H1 (cell line): ENCODE measurements around the gene ZNF407. TPM values are rescaled to one million over a fixed set of nuclear protein-coding genes. Genes with fewer than 3 reads are reported as not detected.

ENCODE experiments used
- CTCF ChIA-PET: fragments of 300-600 bp; sonication (Branson Sonifier 250); formaldehyde crosslinking; loops from one replicate; lab custom pipeline; 2021; ENCODE audit not compliant: partially characterized antibody; lab: Charles Lee
- POLR2A ChIA-PET: fragments of 300-600 bp; sonication (Branson Sonifier 250); formaldehyde crosslinking; loops from one replicate; lab custom pipeline; 2021; ENCODE audit warnings: inconsistent platforms; ENCODE audit not compliant: partially characterized antibody; lab: Charles Lee
- DNase-seq, 2 experiments: peaks; one replicate each; pipeline versions ENCODE4 v3.0.0 to v3.0.0-alpha.2; 2010 to 2022; ENCODE audit warnings: low spot score in 2 of 2, low read depth in 1 of 2, mixed read lengths in 1 of 2
- FAIRE-seq: peaks from 2 replicates; lab custom pipeline; 2011; peaks lifted over from hg19 to GRCh38; lab: Jason Lieb, UNC
- H2AFZ ChIP-seq: 2 replicates; pipeline ENCODE4 v1.8.1; 2012; ENCODE audit warnings: low read length, inconsistent platforms
- H2AK5ac ChIP-seq: 2 replicates; pipeline ENCODE4 v1.6.1; 2013; ENCODE audit warnings: low read depth, low read length
- H2BK120ac ChIP-seq: replicated peaks from 2 replicates; pipeline ENCODE3; 2013; ENCODE audit warnings: low read depth, low read length, inconsistent platforms
- H2BK12ac ChIP-seq: 2 replicates; pipeline ENCODE4 v1.6.1; 2013; ENCODE audit warnings: low read depth, low read length
- H2BK15ac ChIP-seq: 2 replicates; pipeline ENCODE4 v1.6.1; 2013; ENCODE audit warnings: low read length
- H2BK20ac ChIP-seq: 2 replicates; pipeline ENCODE4 v1.6.1; 2013; ENCODE audit warnings: low read length
- H2BK5ac ChIP-seq: 2 replicates; pipeline ENCODE4 v1.6.1; 2013; ENCODE audit warnings: low read depth, low read length
- H3K14ac ChIP-seq: 2 replicates; pipeline ENCODE4 v1.6.1; 2013; ENCODE audit warnings: inconsistent platforms; ENCODE audit not compliant: insufficient read length
- H3K18ac ChIP-seq: 2 replicates; pipeline ENCODE4 v1.6.1; 2013; ENCODE audit warnings: low read length; ENCODE audit errors: extremely low read depth
- H3K23ac ChIP-seq: 2 replicates; pipeline ENCODE4 v1.6.1; 2013; ENCODE audit warnings: inconsistent platforms; ENCODE audit not compliant: insufficient read length
- H3K23me2 ChIP-seq: 2 replicates; pipeline ENCODE4 v1.6.1; 2013; ENCODE audit warnings: low read depth, low read length
- H3K27ac ChIP-seq: 2 replicates; pipeline ENCODE4 v1.6.1; 2011; ENCODE audit warnings: low read depth, low read length, inconsistent platforms
- H3K27me3 ChIP-seq, 4 experiments: replicated peaks in 1 of 4; 1 replicate in 1 of 4; 2 replicates in 3 of 4; pipeline versions ENCODE4 v1.6.1 to v1.8.1; 2011 to 2013; ENCODE audit warnings: low read length in 3 of 4, mild to moderate bottlenecking in 3 of 4, inconsistent platforms in 2 of 4, mixed read lengths in 2 of 4, moderate library complexity in 1 of 4; ENCODE audit not compliant: control insufficient read depth in 3 of 4, insufficient read depth in 3 of 4; ENCODE audit errors: extremely low read depth in 1 of 4
- H3K36me3 ChIP-seq, 4 experiments: 2 replicates each; pipeline versions ENCODE4 v1.6.1 to v1.8.1; 2011 to 2013; ENCODE audit warnings: mild to moderate bottlenecking in 4 of 4, low read length in 3 of 4, moderate library complexity in 2 of 4, control low read depth in 1 of 4, inconsistent platforms in 1 of 4; ENCODE audit not compliant: insufficient read depth in 4 of 4, control insufficient read depth in 2 of 4
- H3K4ac ChIP-seq: replicated peaks from 2 replicates; pipeline ENCODE3; 2013; ENCODE audit warnings: low read length, low read depth, mixed read lengths, inconsistent platforms; ENCODE audit not compliant: insufficient read length
- H3K4me1 ChIP-seq, 4 experiments: replicated peaks in 1 of 4; 1 replicate in 1 of 4; 2 replicates in 3 of 4; pipeline versions ENCODE4 v1.6.1 to v1.8.1; 2011 to 2013; ENCODE audit warnings: low read length in 3 of 4, inconsistent platforms in 2 of 4, mixed read lengths in 1 of 4; ENCODE audit not compliant: insufficient read depth in 4 of 4, control insufficient read depth in 3 of 4
- H3K4me2 ChIP-seq, 2 experiments: 2 replicates each; pipeline versions ENCODE4 v1.6.1 to v1.8.1; 2011 to 2013; ENCODE audit warnings: low read depth in 2 of 2, low read length in 2 of 2, control low read depth in 1 of 2, inconsistent platforms in 1 of 2, mild to moderate bottlenecking in 1 of 2; ENCODE audit not compliant: insufficient read depth in 1 of 2
- H3K4me3 ChIP-seq, 4 experiments: fragments of 200-600, 300-600 bp in 1 of 4; sonication (generic), shearing (Covaris generic), sonication (Bioruptor Twin) in 1 of 4; 2 replicates each; pipeline versions ENCODE4 v1.5.1 to v1.8.1; 2011 to 2016; ENCODE audit warnings: low read length in 4 of 4, low read depth in 3 of 4, control low read depth in 2 of 4, inconsistent platforms in 2 of 4, mild to moderate bottlenecking in 2 of 4, mixed read lengths in 1 of 4, moderate library complexity in 1 of 4; ENCODE audit not compliant: insufficient read depth in 2 of 4; ENCODE audit errors: extremely low read depth in 1 of 4
- H3K56ac ChIP-seq: replicated peaks from 2 replicates; pipeline ENCODE3; 2013; ENCODE audit warnings: low read depth, mild to moderate bottlenecking, mixed read lengths, low read length, inconsistent platforms; ENCODE audit not compliant: insufficient read length
- H3K79me1 ChIP-seq: 2 replicates; pipeline ENCODE4 v1.6.1; 2013; ENCODE audit warnings: low read depth, low read length, control low read depth
- H3K79me2 ChIP-seq, 2 experiments: 2 replicates each; pipeline versions ENCODE4 v1.6.1 to v1.8.1; 2012 to 2013; ENCODE audit warnings: low read length in 2 of 2, mild to moderate bottlenecking in 2 of 2, inconsistent platforms in 1 of 2; ENCODE audit not compliant: insufficient read depth in 2 of 2, control insufficient read depth in 1 of 2
- H3K9ac ChIP-seq, 4 experiments: replicated peaks in 1 of 4; 1 replicate in 1 of 4; 2 replicates in 3 of 4; pipeline versions ENCODE4 v1.6.1 to v1.8.1; 2011 to 2013; ENCODE audit warnings: low read depth in 3 of 4, low read length in 3 of 4, control low read depth in 2 of 4, mild to moderate bottlenecking in 2 of 4, moderate library complexity in 2 of 4, inconsistent platforms in 1 of 4; ENCODE audit errors: extremely low read depth in 1 of 4
- H3K9me3 ChIP-seq, 2 experiments: 2 replicates each; pipeline versions ENCODE4 v1.6.1 to v1.8.1; 2012 to 2013; ENCODE audit warnings: mild to moderate bottlenecking in 2 of 2, moderate library complexity in 2 of 2, control low read depth in 1 of 2, inconsistent platforms in 1 of 2, low read depth in 1 of 2, low read length in 1 of 2, mixed read lengths in 1 of 2; ENCODE audit not compliant: insufficient read depth in 2 of 2
- H4K20me1 ChIP-seq, 2 experiments: replicated peaks in 1 of 2; 2 replicates each; pipeline versions ENCODE3 to v1.8.1; 2011 to 2013; ENCODE audit warnings: inconsistent platforms in 2 of 2, low read length in 2 of 2, mild to moderate bottlenecking in 1 of 2; ENCODE audit not compliant: insufficient read depth in 2 of 2, control insufficient read depth in 1 of 2
- H4K5ac ChIP-seq: 2 replicates; pipeline ENCODE4 v1.6.1; 2013; ENCODE audit warnings: low read length, low read depth, mixed read lengths, inconsistent platforms; ENCODE audit not compliant: insufficient read length
- H4K8ac ChIP-seq: 2 replicates; pipeline ENCODE4 v1.8.0; 2013; ENCODE audit warnings: mild to moderate bottlenecking, moderate library complexity, low read length, inconsistent platforms; ENCODE audit not compliant: insufficient read depth; ENCODE audit errors: extremely low read depth
- H4K91ac ChIP-seq: replicated peaks from 2 replicates; pipeline ENCODE3; 2013; ENCODE audit warnings: low read length, mixed read lengths, inconsistent platforms; ENCODE audit not compliant: insufficient read length
- EGR1 ChIP-seq: IDR thresholded peaks from 2 replicates; pipeline ENCODE4 v1.6.1; 2011; ENCODE audit warnings: low read depth, low read length, borderline replicate concordance
- PHF8 ChIP-seq: fragments of 200-600 bp; sonication (generic); conservative IDR thresholded peaks from 2 replicates; pipeline ENCODE4 v1.7.1; 2012; ENCODE audit warnings: low read depth, mild to moderate bottlenecking, inconsistent platforms, low read length, moderate library complexity
- POLR2AphosphoS5 ChIP-seq: IDR thresholded peaks from 2 replicates; pipeline ENCODE4 v1.6.1; 2011; ENCODE audit warnings: low read depth, low read length
- SAP30 ChIP-seq: fragments of 300-600 bp; sonication (generic); IDR thresholded peaks from 2 replicates; pipeline ENCODE4 v1.7.1; 2012; ENCODE audit warnings: low read length, moderate library complexity, mild to moderate bottlenecking, inconsistent platforms; ENCODE audit not compliant: insufficient read depth, insufficient replicate concordance
- SP1 ChIP-seq: IDR thresholded peaks from 2 replicates; pipeline ENCODE4 v1.6.1; 2011; ENCODE audit warnings: low read depth, low read length
- TAF1 ChIP-seq: IDR thresholded peaks from 2 replicates; pipeline ENCODE4 v1.6.1; 2011; ENCODE audit warnings: mild to moderate bottlenecking, low read depth, low read length
- TAF7 ChIP-seq: optimal IDR thresholded peaks from 2 replicates; pipeline ENCODE3; 2011; ENCODE audit warnings: low read depth, mild to moderate bottlenecking, inconsistent platforms, low read length, moderate library complexity, borderline replicate concordance
- TBP ChIP-seq: IDR thresholded peaks from 2 replicates; pipeline ENCODE4 v1.6.1; 2011; ENCODE audit warnings: low read depth, low read length, improper control_type of control experiment
- WGBS, 2 experiments: shearing (Covaris generic) in 1 of 2; methylation state at CpG; one replicate each; pipeline versions ENCODE4 v1.1.6 to v1.1.7; 2013 to 2015; ENCODE audit warnings: low lambda C conversion rate in 2 of 2, mixed read lengths in 2 of 2, inconsistent platforms in 1 of 2, low coverage in 1 of 2, missing lambda C conversion rate in 1 of 2; ENCODE audit not compliant: insufficient replicate concordance in 2 of 2, insufficient coverage in 1 of 2, insufficient read length in 1 of 2; ENCODE audit errors: extremely low coverage in 1 of 2, missing lambda C conversion rate in 1 of 2; 5-methylcytosine and 5-hydroxymethylcytosine counted together
- polyA plus RNA-seq, 7 experiments: library from polyadenylated mRNA; depleted of rRNA in 3 of 7; stranded (reverse) in 5 of 7; unstranded in 2 of 7; fragments of >200 nt in 5 of 7; fragments of 200-250 nt in 2 of 7; gene quantifications; 1 replicate in 5 of 7; 2 replicates in 1 of 7; 4 replicates in 1 of 7; pipeline versions ENCODE4 v1.2.1 to v1.2.3, GENCODE V29; 2011 to 2013; ENCODE audit warnings: missing spikeins in 2 of 7, mixed read lengths in 2 of 7
- total RNA-seq: library from RNA; stranded (reverse); fragmentation: NEBNext Ultra II Directional; extraction: Animal tissue kit (Norgen Biotek cat#: 25700); gene quantifications from 2 replicates; pipeline ENCODE4 v1.2.1, GENCODE V29; 2021

ZNF407 gene
- total and polyA plus RNA-seq, 2 of the 8 experiments (the other 6 are each of a cell fraction or from before 2014, with no cell fraction given): 1.5 to 6.8 TPM

DNA sequence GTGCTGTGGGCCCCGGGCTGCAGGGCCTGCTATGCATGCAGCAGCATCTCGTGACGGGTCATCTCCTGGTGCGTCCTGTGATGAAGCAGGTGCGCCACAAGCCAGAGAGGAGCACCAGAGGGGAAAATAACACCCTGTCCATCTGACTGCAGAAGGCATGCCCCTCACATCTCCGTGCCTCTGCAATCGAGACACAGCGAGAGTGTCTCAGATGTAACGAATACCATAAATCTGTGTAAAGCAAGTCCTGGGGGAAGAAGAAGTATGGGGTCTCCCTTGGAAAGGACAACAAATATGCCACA is 473.8 kb downstream of the ZNF407 start:
- no peak overlapping the region for H3K23ac ChIP-seq
- H2BK20ac ChIP-seq: no peak overlapping the region
- H3K9ac ChIP-seq: no peak overlapping the region
- H3K4me1 ChIP-seq: peaks cover 0 to 4% (median 0%) of the 10 kb centered on the region in 4 experiments; a peak in 2 of 7 replicates
- no peaks in the 10 kb centered on the region for H3K27me3 ChIP-seq
- DNase-seq (no peak), FAIRE-seq (no peak)
- POLR2A ChIA-PET: no interaction called here
- no peak overlapping the region for H3K14ac ChIP-seq
- H4K5ac ChIP-seq: no peak overlapping the region
- 94% methylated on average over 9 of the region's 9 CpGs; no CpG with 5 or more reads in 1 of the 2 experiments for WGBS, 2 experiments
- H3K56ac ChIP-seq: no peak overlapping the region
- no peak overlapping the region for H2AK5ac ChIP-seq
- H3K4ac ChIP-seq: no peak overlapping the region
- H4K8ac ChIP-seq: no peak overlapping the region
- no peaks in the 10 kb centered on the region for H3K9me3 ChIP-seq
- no peak overlapping the region for H3K18ac ChIP-seq
- H3K36me3 ChIP-seq: no peaks in the 10 kb centered on the region
- H3K4me2 ChIP-seq: no peak overlapping the region
- no peak overlapping the region for H2BK12ac ChIP-seq
- CTCF ChIA-PET: interaction anchor here (1.0 kb wide), 1 partner anchor 13 kb away, joined by 3 read pairs; no protein-coding TSS in a partner anchor
- H2BK15ac ChIP-seq: no peak overlapping the region
- H3K23me2 ChIP-seq: no peaks in the 10 kb centered on the region
- no peaks in the 10 kb centered on the region for H3K79me1 ChIP-seq
- no peak overlapping the region for H3K4me3 ChIP-seq
- H3K79me2 ChIP-seq: no peaks in the 10 kb centered on the region
- H2BK5ac ChIP-seq: no peak overlapping the region
- H4K20me1 ChIP-seq: no peaks in the 10 kb centered on the region
- TF ChIP-seq TBP (no peak), SP1 (no peak), TAF7 (no peak), SAP30 (no peak), EGR1 (no peak), PHF8 (no peak), TAF1 (no peak), POLR2AphosphoS5 (no peak)
- TF ChIP-seq, all 59 proteins: peak for 0
- no peak overlapping the region for H2AFZ ChIP-seq
- no peak overlapping the region for H3K27ac ChIP-seq
- H2BK120ac ChIP-seq: no peak overlapping the region
- H4K91ac ChIP-seq: no peak overlapping the region
